Measurements from ENCODE around the gene CATSPERB. TPM values are rescaled to one million over a fixed set of nuclear protein-coding genes. Genes with fewer than 3 reads are reported as not detected.

CATSPERB gene
- total RNA-seq, 2 donors from 2014 or later: 2.2 to 2.9 TPM

DNA sequence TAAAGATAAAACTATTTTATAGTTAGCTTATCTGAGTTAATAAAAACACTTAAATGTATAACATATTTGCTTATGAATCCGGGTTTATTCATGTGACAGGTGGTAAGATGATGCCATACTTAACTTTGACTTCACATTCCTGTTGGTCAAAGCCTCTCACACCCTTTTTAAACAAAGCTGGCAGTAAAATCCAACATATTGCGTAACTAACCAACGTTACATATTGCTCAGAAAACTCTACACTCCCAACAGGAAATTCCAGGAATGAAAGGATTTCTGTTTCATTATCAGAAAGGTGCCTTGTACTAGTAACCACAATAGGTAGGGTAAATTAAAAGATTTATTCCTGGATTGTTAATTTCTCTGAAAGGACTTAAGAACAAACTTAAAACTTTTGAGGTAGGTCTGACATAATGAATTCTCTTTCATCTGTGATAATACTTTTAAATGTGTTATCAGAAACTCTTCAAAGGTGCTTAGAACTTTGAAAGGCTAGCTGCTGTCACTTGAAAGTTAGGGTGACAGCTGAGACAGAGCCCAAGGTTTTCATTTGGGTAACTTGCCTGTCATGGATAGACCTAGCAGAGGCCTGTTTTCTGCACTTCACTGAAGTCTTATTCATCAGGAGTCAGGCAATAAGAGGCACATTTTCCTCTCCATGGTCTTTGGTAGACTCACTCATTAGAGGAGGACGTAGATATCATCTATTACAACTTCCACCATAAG is 23.8 kb upstream of the CATSPERB start:
- H3K9me3 ChIP-seq: no peaks in the 10 kb centered on the region
- TF ChIP-seq, protein P1, sequence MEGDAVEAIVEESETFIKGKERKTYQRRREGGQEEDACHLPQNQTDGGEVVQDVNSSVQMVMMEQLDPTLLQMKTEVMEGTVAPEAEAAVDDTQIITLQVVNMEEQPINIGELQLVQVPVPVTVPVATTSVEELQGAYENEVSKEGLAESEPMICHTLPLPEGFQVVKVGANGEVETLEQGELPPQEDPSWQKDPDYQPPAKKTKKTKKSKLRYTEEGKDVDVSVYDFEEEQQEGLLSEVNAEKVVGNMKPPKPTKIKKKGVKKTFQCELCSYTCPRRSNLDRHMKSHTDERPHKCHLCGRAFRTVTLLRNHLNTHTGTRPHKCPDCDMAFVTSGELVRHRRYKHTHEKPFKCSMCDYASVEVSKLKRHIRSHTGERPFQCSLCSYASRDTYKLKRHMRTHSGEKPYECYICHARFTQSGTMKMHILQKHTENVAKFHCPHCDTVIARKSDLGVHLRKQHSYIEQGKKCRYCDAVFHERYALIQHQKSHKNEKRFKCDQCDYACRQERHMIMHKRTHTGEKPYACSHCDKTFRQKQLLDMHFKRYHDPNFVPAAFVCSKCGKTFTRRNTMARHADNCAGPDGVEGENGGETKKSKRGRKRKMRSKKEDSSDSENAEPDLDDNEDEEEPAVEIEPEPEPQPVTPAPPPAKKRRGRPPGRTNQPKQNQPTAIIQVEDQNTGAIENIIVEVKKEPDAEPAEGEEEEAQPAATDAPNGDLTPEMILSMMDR (IDR thresholded peaks at IDR 0.05): no peak
- peak overlapping the region; percentile 73 for H3K27ac ChIP-seq
- H3K36me3 ChIP-seq: no peaks in the 10 kb centered on the region
- peaks cover 4% of the 10 kb centered on the region for H3K4me1 ChIP-seq
- H3K9ac ChIP-seq (ENCODE audit: low read depth in 2 of 2, low read length in 2 of 2): peak overlapping the region; percentile 36 to 47
- intact Hi-C loops (cut with DNase I): no loop called here
- H3K27me3 ChIP-seq: no peaks in the 10 kb centered on the region
- peak; percentile 32 for DNase-seq
- H3K4me3 ChIP-seq: no peak overlapping the region

DNA sequence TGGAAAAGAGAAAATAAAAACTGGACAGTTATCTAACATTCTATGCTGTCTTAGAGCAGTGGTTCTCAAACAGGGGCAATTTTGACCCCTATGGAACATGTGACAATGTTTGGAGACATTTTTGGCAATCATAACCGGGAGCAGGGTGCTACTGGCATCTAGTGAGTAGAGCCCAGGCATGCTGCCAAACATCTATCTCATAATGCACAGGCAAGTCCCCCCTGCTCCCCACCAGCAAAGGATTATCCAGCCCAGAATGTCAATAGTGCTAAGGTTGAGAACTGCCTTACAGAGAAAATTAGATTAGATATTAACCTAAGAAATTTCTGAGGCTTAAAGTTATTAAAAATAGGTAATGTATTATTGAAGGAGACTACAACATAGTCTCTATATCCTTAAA is 22.9 kb upstream of the CATSPERB start:
- intact Hi-C loops (cut with DNase I): no loop called here
- peak; percentile 62 for DNase-seq

DNA sequence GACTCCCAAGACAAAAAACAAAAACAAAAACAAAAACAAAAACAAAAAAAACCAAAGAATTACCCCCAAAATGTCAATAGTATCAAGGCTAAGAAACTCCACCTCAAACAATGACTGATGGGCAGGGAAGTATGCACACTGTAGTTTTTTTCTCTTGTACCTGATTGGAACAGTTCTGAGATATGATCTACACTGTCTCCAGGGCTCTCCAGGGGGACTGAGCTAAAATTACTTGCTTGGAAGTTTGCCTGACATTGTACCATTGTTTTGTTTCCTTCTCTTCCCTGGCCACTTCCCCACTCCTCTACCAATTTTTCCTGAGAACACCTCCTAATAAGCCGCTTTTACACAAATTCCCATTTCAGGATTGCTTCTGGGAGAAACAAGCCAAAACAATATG is 22.3 kb upstream of the CATSPERB start:
- H3K9ac ChIP-seq (ENCODE audit: low read depth in 2 of 2, low read length in 2 of 2): no peak overlapping the region
- no peaks in the 10 kb centered on the region for H3K27me3 ChIP-seq
- intact Hi-C loops (cut with DNase I): no loop called here
- no peak for DNase-seq
- H3K36me3 ChIP-seq: no peaks in the 10 kb centered on the region
- H3K4me3 ChIP-seq: no peak overlapping the region
- peak overlapping the region; percentile 73 for H3K27ac ChIP-seq
- TF ChIP-seq, protein P1 (IDR thresholded peaks at IDR 0.05): no peak
- no peaks in the 10 kb centered on the region for H3K9me3 ChIP-seq
- peaks cover 4% of the 10 kb centered on the region for H3K4me1 ChIP-seq

More for the DNA sequence above, 22.9 kb upstream of the CATSPERB start:
- Histone ChIP-seq H3K9ac (ENCODE audit: low read depth in 2 of 2, low read length in 2 of 2) (no peak overlapping the region), H3K27me3 (no peaks in the 10 kb centered on the region), H3K4me3 (no peak overlapping the region), H3K36me3 (no peaks in the 10 kb centered on the region), H3K4me1 (peaks cover 4% of the 10 kb centered on the region), H3K27ac (peak overlapping the region; percentile 73), H3K9me3 (no peaks in the 10 kb centered on the region)
- TF ChIP-seq, protein P1 (IDR thresholded peaks at IDR 0.05): no peak

DNA sequence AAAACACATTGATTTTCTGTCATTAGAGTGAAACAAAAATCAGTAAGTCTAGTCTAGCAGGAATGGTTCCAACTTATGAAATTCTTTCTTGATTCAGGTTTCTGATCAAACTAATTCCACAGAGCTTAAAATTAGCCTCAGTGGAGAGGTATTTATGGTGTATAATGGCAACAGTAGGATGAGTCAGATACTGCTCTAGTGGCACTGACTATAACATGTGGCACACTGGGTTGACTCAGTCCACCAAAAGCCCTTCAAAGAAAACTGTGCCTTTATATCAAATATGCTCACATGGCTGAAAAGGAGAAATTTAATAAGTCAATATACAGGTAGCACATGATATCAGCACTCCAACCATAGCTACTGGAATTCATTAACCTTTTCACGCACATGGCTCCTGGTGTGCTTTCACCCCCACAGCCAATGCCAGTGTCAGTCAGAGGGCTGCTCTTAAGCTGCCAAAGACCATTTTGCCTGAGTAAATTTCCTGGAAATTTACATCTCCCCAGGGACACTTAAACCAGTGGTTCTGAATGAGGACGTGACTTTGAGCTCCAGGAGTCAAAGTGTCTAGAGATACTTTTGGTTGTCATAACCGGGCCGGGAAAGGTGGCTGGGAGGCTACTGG is 21.7 kb upstream of the CATSPERB start:
- no peak for DNase-seq
- intact Hi-C loops (cut with DNase I): no loop called here
- H3K4me1 ChIP-seq: peaks cover 4% of the 10 kb centered on the region

DNA sequence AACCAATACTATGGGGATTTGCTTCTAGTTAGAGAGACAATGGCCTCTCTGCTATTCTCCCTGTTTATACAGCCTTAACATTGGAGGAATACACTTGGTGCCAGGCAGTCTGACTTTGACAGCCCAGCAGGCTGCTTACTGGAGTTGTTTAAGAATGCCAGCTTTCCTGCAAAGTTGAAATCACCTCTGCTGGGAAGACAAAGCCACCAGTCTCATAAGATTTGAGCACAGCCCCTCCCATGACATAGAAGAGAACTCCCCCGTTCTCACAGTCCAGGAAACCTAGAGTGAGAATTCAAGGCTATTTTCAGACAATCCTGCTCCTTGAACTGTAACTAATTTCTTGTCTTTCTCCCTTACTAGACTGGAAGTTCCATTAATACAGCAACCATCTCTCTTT is 21.1 kb upstream of the CATSPERB start:
- Histone ChIP-seq H3K27me3 (no peaks in the 10 kb centered on the region), H3K9me3 (no peaks in the 10 kb centered on the region), H3K4me3 (no peak overlapping the region), H3K36me3 (no peaks in the 10 kb centered on the region), H3K4me1 (peaks cover 4% of the 10 kb centered on the region), H3K27ac (no peak overlapping the region), H3K9ac (ENCODE audit: low read depth in 2 of 2, low read length in 2 of 2) (no peak overlapping the region)
- intact Hi-C loops (cut with DNase I): no loop called here
- no peak for DNase-seq
- TF ChIP-seq, protein P1 (IDR thresholded peaks at IDR 0.05): no peak

More for the DNA sequence above, 21.7 kb upstream of the CATSPERB start:
- H3K27ac ChIP-seq: no peak overlapping the region
- TF ChIP-seq, protein P1 (IDR thresholded peaks at IDR 0.05): no peak
- H3K27me3 ChIP-seq: no peaks in the 10 kb centered on the region
- no peak overlapping the region for H3K4me3 ChIP-seq
- no peaks in the 10 kb centered on the region for H3K36me3 ChIP-seq
- H3K9me3 ChIP-seq: no peaks in the 10 kb centered on the region
- H3K9ac ChIP-seq (ENCODE audit: low read depth in 2 of 2, low read length in 2 of 2): no peak overlapping the region

All from colonic mucosa (tissue), 4 donors.